ENCODE measurements around the gene PHACTR2.

PHACTR2 gene

GRCh38 chr6:143743301-143744166 is 65.8 kb downstream of the PHACTR2 start:
- no peak for DNase-seq

GRCh38 chr6:143744551-143745165 is 66.9 kb downstream of the PHACTR2 start:
- no peak for DNase-seq

- no peak for DNase-seq
Measured at GRCh38 chr6:143745166-143746133, 67.7 kb downstream of the PHACTR2 start.

GRCh38 chr6:143746202-143747119 is 68.7 kb downstream of the PHACTR2 start:
- no peak for DNase-seq

- DNase-seq: no peak
Measured at GRCh38 chr6:143747347-143747842, 69.6 kb downstream of the PHACTR2 start.

- no peak for DNase-seq
Measured at GRCh38 chr6:143749891-143750290, 72.1 kb downstream of the PHACTR2 start.

- no peak for DNase-seq
Measured at GRCh38 chr6:143750877-143751276, 73.1 kb downstream of the PHACTR2 start.

- no peak for DNase-seq
Measured at GRCh38 chr6:143752459-143752858, 74.7 kb downstream of the PHACTR2 start.

GRCh38 chr6:143753678-143754077 is 75.9 kb downstream of the PHACTR2 start:
- DNase-seq: no peak

- DNase-seq: no peak
Measured at GRCh38 chr6:143754204-143754603, 76.4 kb downstream of the PHACTR2 start.

GRCh38 chr6:143755301-143755744 is 77.6 kb downstream of the PHACTR2 start:
- no peak for DNase-seq

- DNase-seq: no peak
Measured at GRCh38 chr6:143757346-143757832, 79.6 kb downstream of the PHACTR2 start.

GRCh38 chr6:143758551-143758950 is 80.8 kb downstream of the PHACTR2 start:
- no peak for DNase-seq

- DNase-seq: peak; percentile 69 to 79
Measured at GRCh38 chr6:143759666-143760065, 81.9 kb downstream of the PHACTR2 start.

GRCh38 chr6:143761074-143761473 is 83.3 kb downstream of the PHACTR2 start:
- no peak for DNase-seq

GRCh38 chr6:143762126-143762525 is 84.4 kb downstream of the PHACTR2 start:
- no peak for DNase-seq

- DNase-seq: no peak
Measured at GRCh38 chr6:143765422-143766184, 87.8 kb downstream of the PHACTR2 start.

GRCh38 chr6:143766185-143766553 is 88.4 kb downstream of the PHACTR2 start:
- DNase-seq: no peak

GRCh38 chr6:143767433-143767832 is 89.7 kb downstream of the PHACTR2 start:
- DNase-seq: no peak
